HEK293T (cell line): ENCODE data around the gene MICOS13.

ENCODE experiments used
- ARNT ChIP-seq: fragments of 450-650 bp; IDR thresholded peaks from 2 replicates; pipeline ENCODE4 v1.6.1; 2017; ENCODE audit warnings: mild to moderate bottlenecking
- CTBP1 ChIP-seq: fragments of 450-650 bp; IDR thresholded peaks from 2 replicates; pipeline ENCODE4 v1.6.1; 2016; ENCODE audit warnings: borderline replicate concordance
- ELF4 ChIP-seq: fragments of 450-650 bp; IDR thresholded peaks from 2 replicates; pipeline ENCODE4 v1.6.1; 2017; ENCODE audit warnings: antibody characterized with exemption
- FOXA1 ChIP-seq: fragments of 450-650 bp; IDR thresholded peaks from 2 replicates; pipeline ENCODE4 v1.6.1; 2016; ENCODE audit warnings: mild to moderate bottlenecking
- FOXM1 ChIP-seq: fragments of 450-650 bp; IDR thresholded peaks from 2 replicates; pipeline ENCODE4 v1.6.1; 2017; ENCODE audit warnings: mild to moderate bottlenecking, borderline replicate concordance
- HDGF ChIP-seq: fragments of 450-650 bp; IDR thresholded peaks from 2 replicates; pipeline ENCODE4 v1.6.1; 2017; ENCODE audit warnings: antibody characterized with exemption, borderline replicate concordance
- L3MBTL2 ChIP-seq: fragments of 450-650 bp; conservative IDR thresholded peaks from 2 replicates; pipeline ENCODE4 v1.6.1; 2016; ENCODE audit warnings: mild to moderate bottlenecking
- LEF1 ChIP-seq: fragments of 450-650 bp; IDR thresholded peaks from 2 replicates; pipeline ENCODE4 v1.6.1; 2017; ENCODE audit warnings: mild to moderate bottlenecking, borderline replicate concordance
- NFRKB ChIP-seq: fragments of 450-650 bp; IDR thresholded peaks from 2 replicates; pipeline ENCODE4 v1.6.1; 2016; ENCODE audit warnings: mild to moderate bottlenecking, moderate library complexity
- PKNOX1 ChIP-seq: fragments of 450-650 bp; IDR thresholded peaks from 2 replicates; pipeline ENCODE4 v1.6.1; 2016
- SP1 ChIP-seq: fragments of 450-650 bp; IDR thresholded peaks from 2 replicates; pipeline ENCODE4 v1.6.1; 2017
- SUZ12 ChIP-seq: fragments of 450-650 bp; IDR thresholded peaks from 2 replicates; pipeline ENCODE4 v1.6.1; 2016; ENCODE audit warnings: mild to moderate bottlenecking
- TARDBP ChIP-seq: fragments of 450-650 bp; IDR thresholded peaks from 2 replicates; pipeline ENCODE4 v1.6.1; 2016
- ZNF384 ChIP-seq: fragments of 450-650 bp; IDR thresholded peaks from 2 replicates; pipeline ENCODE4 v1.6.1; 2016

DNA sequence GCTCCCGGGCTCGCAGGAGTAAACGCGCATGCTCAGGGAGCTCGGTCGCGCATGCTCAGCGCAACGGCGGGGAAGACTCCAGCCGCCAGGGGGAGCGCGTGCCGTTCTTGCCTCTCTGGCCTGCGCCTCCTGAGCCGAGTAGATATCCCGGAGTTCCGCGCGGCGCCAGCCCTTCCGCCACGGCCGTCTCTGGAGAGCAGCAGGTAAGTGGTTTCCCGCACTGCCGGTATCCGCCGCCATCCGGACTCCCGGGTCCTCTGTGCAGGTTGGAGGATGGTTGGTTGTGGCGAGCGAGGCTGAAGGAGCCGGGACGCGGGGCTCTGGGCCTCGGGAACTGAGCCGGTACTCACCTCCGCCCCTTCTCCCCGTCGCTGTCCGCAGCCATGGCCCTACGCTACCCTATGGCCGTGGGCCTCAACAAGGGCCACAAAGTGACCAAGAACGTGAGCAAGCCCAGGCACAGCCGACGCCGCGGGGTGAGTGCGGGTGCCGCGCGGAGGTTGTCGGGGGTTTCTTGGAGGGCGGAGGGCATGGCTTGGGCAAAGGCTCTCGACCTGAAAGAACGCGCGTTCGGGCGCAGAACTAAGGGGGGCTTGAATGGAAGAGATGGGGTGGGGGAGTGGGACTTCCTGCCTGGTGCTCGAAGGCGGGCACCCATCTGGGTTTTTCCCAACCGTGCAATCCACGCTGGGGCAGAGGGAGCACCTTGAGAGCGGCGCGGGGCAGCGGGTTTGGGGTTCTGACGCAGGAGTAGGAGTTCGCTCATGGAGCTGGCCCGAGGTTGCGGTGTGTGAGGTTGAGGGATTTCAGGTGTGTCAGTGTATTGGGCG is 10.0 kb upstream of the MICOS13 start, which contains the start of gene RPL36:
- TF ChIP-seq L3MBTL2 (no peak; the same call in 1 of the 2 replicates), PKNOX1 (no peak), SUZ12 (no peak), HDGF (no peak), FOXA1 (no peak), TARDBP (peak; percentile 42; the same call in 1 of the 2 replicates), CTBP1 (no peak), FOXM1 (no peak), SP1 (no peak), ELF4 (peak; percentile 96), ZNF384 (no peak), ARNT (peak; percentile 51; the same call in 1 of the 2 replicates), NFRKB (no peak), LEF1 (peak; percentile 76; the same call in 1 of the 2 replicates)
